B cell (primary cell): ENCODE measurements around the gene SMPD3. TPM values are rescaled to one million over a fixed set of nuclear protein-coding genes. Genes with fewer than 3 reads are reported as not detected.
A peak's percentile ranks its signal among the peaks of the same experiment; 100 is the strongest.

ENCODE experiments used
- ATAC-seq: fragments of 200-7000 bp; cut with Tn5 transposase; one replicate; pipeline ENCODE4 v1.10.0; 2021; ENCODE audit warnings: low read depth, mild to moderate bottlenecking, moderate number of reproducible peaks, moderate library complexity
- CTCF ChIA-PET: fragments of 350-600 bp; sonication (Branson Sonifier 250); formaldehyde crosslinking; loops from one replicate; lab custom pipeline; 2021; ENCODE audit warnings: antibody characterized with exemption, inconsistent platforms; lab: Charles Lee
- POLR2A ChIA-PET: fragments of 350-600 bp; sonication (Branson Sonifier 250); formaldehyde crosslinking; loops from one replicate; lab custom pipeline; 2021; ENCODE audit warnings: antibody characterized with exemption; lab: Charles Lee
- DNase-seq: peaks from one replicate; pipeline ENCODE4 v3.0.0; 2013
- H2AFZ ChIP-seq: 2 replicates; pipeline ENCODE4 v1.6.1; 2012; ENCODE audit warnings: mild to moderate bottlenecking, low read depth, low read length; ENCODE audit not compliant: insufficient read depth, poor library complexity, severe bottlenecking
- H3K27ac ChIP-seq, 2 donors: 1 replicate in 1 of 2; 2 replicates in 1 of 2; pipeline ENCODE4 v1.5.1; 2012 to 2013; ENCODE audit warnings: low read length in 2 of 2, mild to moderate bottlenecking in 2 of 2, moderate library complexity in 1 of 2
- H3K27me3 ChIP-seq, 4 experiments: fragments of 200-600 bp in 1 of 4; sonication (generic) in 1 of 4; replicated peaks in 1 of 4; 1 replicate in 2 of 4; 2 replicates in 2 of 4; pipeline versions ENCODE4 v1.6.1 to v1.7.0; 2013 to 2016; ENCODE audit warnings: low read length in 3 of 4, mild to moderate bottlenecking in 2 of 4, mixed read lengths in 1 of 4, moderate library complexity in 1 of 4; ENCODE audit not compliant: insufficient read depth in 4 of 4, control insufficient read depth in 3 of 4; ENCODE audit errors: control extremely low read depth in 1 of 4
- H3K36me3 ChIP-seq, 2 experiments: replicated peaks in 1 of 2; 1 replicate in 1 of 2; 2 replicates in 1 of 2; pipeline versions ENCODE4 v1.6.1 to v1.7.1; 2013; ENCODE audit warnings: low read length in 1 of 2; ENCODE audit not compliant: insufficient read depth in 2 of 2, control insufficient read depth in 1 of 2; ENCODE audit errors: control extremely low read depth in 1 of 2, extremely low read depth in 1 of 2
- H3K4me1 ChIP-seq, 2 donors: fragments of 200-600 bp in 1 of 2; sonication (generic) in 1 of 2; 1 replicate in 1 of 2; 2 replicates in 1 of 2; pipeline versions ENCODE4 v1.5.1 to v1.6.1; 2013 to 2017; ENCODE audit warnings: low read length in 2 of 2; ENCODE audit not compliant: control insufficient read depth in 2 of 2, insufficient read depth in 2 of 2
- H3K4me2 ChIP-seq: replicated peaks from 2 replicates; pipeline ENCODE3; 2012; ENCODE audit warnings: mild to moderate bottlenecking, low read depth, low read length; ENCODE audit not compliant: poor library complexity, severe bottlenecking
- H3K4me3 ChIP-seq, 5 experiments: fragments of 200-600 bp in 1 of 5; sonication (generic) in 1 of 5; 1 replicate in 3 of 5; 2 replicates in 2 of 5; pipeline versions ENCODE4 v1.5.1 to v1.7.0; 2011 to 2016; ENCODE audit warnings: low read length in 4 of 5, mild to moderate bottlenecking in 4 of 5, low read depth in 2 of 5, control low read depth in 1 of 5, moderate library complexity in 1 of 5; ENCODE audit not compliant: insufficient read depth in 1 of 5; ENCODE audit errors: control extremely low read depth in 1 of 5, extremely low read depth in 1 of 5
- H3K79me2 ChIP-seq: fragments of 200-600 bp; sonication (generic); one replicate; pipeline ENCODE4 v1.6.0; 2016; ENCODE audit warnings: low read length; ENCODE audit not compliant: control insufficient read depth, insufficient read depth
- H3K9ac ChIP-seq: fragments of 200-600 bp; sonication (generic); 2 replicates; pipeline ENCODE4 v1.6.1; 2017; ENCODE audit warnings: mild to moderate bottlenecking, low read length, moderate library complexity
- H3K9me3 ChIP-seq, 3 donors: one replicate each; pipeline versions ENCODE4 v1.6.1 to v1.7.1; 2013; ENCODE audit warnings: low read length in 2 of 3; ENCODE audit not compliant: control insufficient read depth in 2 of 3, insufficient read depth in 1 of 3; ENCODE audit errors: control extremely low read depth in 1 of 3
- H4K20me1 ChIP-seq: 2 replicates; pipeline ENCODE4 v1.6.0; 2012; ENCODE audit warnings: mild to moderate bottlenecking, low read length; ENCODE audit not compliant: insufficient read depth, control insufficient read depth, poor library complexity, severe bottlenecking
- H3K27ac Mint-ChIP-seq: one replicate; pipeline ENCODE4 v1.8.0; 2021; ENCODE audit warnings: mixed read lengths
- H3K27me3 Mint-ChIP-seq: one replicate; pipeline ENCODE4 v1.8.0; 2021; ENCODE audit warnings: mixed read lengths
- H3K4me1 Mint-ChIP-seq: one replicate; pipeline ENCODE4 v1.8.0; 2021; ENCODE audit warnings: mixed read lengths
- H3K4me3 Mint-ChIP-seq: one replicate; pipeline ENCODE4 v1.8.0; 2021; ENCODE audit warnings: mixed read lengths
- H3K9me3 Mint-ChIP-seq: one replicate; pipeline ENCODE4 v1.8.0; 2022; ENCODE audit warnings: mixed read lengths; ENCODE audit not compliant: insufficient read depth
- EZH2 ChIP-seq: IDR thresholded peaks from 2 replicates; pipeline ENCODE4 v1.6.1; 2012; ENCODE audit warnings: borderline replicate concordance, low read depth, mild to moderate bottlenecking, moderate library complexity, low read length; ENCODE audit not compliant: insufficient read depth, poor library complexity, severe bottlenecking
- WGBS: methylation state at CpG from one replicate; pipeline ENCODE4 v1.1.5; 2013; ENCODE audit warnings: missing lambda C conversion rate; ENCODE audit not compliant: insufficient coverage; 5-methylcytosine and 5-hydroxymethylcytosine counted together
- intact Hi-C: fragments of 100-400 bp; cut with micrococcal nuclease; formaldehyde crosslinking; loops from one replicate; pipeline ENCODE4 v1.10.0; 2022
- polyA plus RNA-seq: library from polyadenylated mRNA; depleted of rRNA; stranded (reverse); fragments of >200 nt; gene quantifications from 2 replicates; pipeline ENCODE4 v1.2.3, GENCODE V29; 2012
- total RNA-seq, 2 donors: library from RNA; stranded (reverse); fragments of 120-200 nt in 1 of 2; gene quantifications; 1 replicate in 1 of 2; 2 replicates in 1 of 2; pipeline versions ENCODE4 v1.2.3 to v1.2.4, GENCODE V29; 2013 to 2022
- TF ChIP-seq, protein P1 (sequence below): fragments of 200-600 bp; IDR thresholded peaks from one replicate; pipeline ENCODE4 v1.8.0; 2022; ENCODE audit warnings: antibody characterized with exemption, mild to moderate bottlenecking

Gene SMPD3
- total and polyA plus RNA-seq, 2 donors (not counting 1 experiment from before 2014, with no cell fraction given), result 1.2 to 2.8 TPM

DNA sequence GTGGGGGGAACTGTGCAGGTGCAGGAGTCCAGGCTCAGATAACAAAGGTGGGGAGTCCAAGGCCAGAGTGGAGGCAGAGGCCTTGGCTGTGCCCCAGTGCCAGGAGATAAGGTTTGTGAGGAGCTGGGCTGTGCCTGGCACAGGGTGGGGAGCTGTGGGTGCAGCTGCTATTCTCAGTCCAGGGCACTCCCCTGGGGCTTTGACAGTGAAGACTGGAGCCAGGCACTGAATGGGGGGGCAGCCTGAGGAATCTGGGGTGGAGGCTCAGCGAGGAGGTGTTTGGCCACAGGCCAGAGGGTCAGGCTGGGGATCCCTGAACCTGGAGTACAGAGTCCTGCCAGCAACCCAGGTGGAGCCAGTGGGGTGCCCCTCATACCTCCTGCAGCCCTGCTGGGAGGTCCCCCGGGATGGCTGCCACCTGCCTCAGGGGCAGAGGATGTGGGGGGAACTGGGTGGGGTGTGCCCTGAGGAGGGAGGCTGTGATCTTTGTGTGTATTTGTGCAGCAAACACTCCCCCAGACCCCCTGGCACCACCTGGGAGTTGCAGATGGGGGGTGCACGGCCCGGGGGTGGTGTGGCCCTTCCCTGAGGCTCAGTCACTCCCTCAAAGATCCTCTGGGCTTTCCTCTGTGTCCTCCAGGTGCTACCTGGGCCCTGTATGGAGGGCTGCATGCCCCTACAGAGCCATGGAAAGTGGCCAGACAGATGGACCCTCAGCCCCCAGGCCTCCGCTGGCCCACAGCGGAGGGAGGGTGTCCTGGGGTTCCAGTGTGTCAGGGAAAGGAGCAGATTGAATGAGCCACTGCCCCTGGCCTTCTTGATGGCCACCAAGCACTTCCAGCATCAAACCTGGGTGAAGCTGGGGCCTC is 44.5 kb upstream of the SMPD3 start:
- Mint-ChIP-seq H3K9me3 (peaks cover 2% of the 10 kb centered on the region), H3K27ac (no peak overlapping the region), H3K4me3 (no peak overlapping the region), H3K27me3 (no peaks in the 10 kb centered on the region), H3K4me1 (peaks cover 18% of the 10 kb centered on the region)
- Histone ChIP-seq H3K9ac (no peak overlapping the region), H3K4me1 (peaks cover 22 to 25% of the 10 kb centered on the region in 2 donors), H3K4me3 (no peak overlapping the region), H2AFZ (no peak overlapping the region), H3K27ac (no peak overlapping the region), H3K27me3 (peaks cover 0 to 7% (median 0%) of the 10 kb centered on the region in 4 experiments), H3K79me2 (no peaks in the 10 kb centered on the region), H3K36me3 (no peaks in the 10 kb centered on the region), H3K4me2 (peak overlapping the region; percentile 25), H4K20me1 (no peaks in the 10 kb centered on the region), H3K9me3 (peaks cover 0 to 7% (median 0%) of the 10 kb centered on the region in 3 donors)
- CTCF ChIA-PET, result interaction anchor here (1.0 kb wide), 1 partner anchor 28 kb away, joined by 3 read pairs; no protein-coding TSS in a partner anchor
- ATAC-seq (no peak), DNase-seq (no peak)
- whole genome bisulfite sequencing, result 36% methylated on average over 6 of the region's 6 CpGs
- TF ChIP-seq, protein P1, sequence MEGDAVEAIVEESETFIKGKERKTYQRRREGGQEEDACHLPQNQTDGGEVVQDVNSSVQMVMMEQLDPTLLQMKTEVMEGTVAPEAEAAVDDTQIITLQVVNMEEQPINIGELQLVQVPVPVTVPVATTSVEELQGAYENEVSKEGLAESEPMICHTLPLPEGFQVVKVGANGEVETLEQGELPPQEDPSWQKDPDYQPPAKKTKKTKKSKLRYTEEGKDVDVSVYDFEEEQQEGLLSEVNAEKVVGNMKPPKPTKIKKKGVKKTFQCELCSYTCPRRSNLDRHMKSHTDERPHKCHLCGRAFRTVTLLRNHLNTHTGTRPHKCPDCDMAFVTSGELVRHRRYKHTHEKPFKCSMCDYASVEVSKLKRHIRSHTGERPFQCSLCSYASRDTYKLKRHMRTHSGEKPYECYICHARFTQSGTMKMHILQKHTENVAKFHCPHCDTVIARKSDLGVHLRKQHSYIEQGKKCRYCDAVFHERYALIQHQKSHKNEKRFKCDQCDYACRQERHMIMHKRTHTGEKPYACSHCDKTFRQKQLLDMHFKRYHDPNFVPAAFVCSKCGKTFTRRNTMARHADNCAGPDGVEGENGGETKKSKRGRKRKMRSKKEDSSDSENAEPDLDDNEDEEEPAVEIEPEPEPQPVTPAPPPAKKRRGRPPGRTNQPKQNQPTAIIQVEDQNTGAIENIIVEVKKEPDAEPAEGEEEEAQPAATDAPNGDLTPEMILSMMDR, result no peak
- no peak for TF ChIP-seq EZH2
- POLR2A ChIA-PET, result no interaction called here
- intact Hi-C loops, result no loop called here

DNA sequence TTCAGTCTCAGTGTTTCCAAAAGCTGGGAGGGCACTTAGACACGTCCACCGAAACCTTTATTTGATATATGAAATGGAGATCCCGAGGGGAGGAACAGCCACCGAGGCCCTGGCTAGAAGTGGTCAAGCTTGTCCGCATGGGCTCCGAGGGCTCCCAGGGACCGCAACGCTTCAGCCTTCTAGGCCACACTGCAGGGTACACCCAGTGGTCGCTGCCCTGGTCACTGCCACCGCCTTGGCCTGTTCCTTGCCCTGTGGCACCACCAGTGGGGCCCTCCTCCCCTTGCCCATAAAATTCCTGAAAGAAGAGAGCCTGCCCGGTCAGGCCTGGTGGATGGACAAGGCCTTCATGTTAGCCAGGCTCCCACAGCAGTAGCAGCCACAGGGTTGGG is 43.8 kb upstream of the SMPD3 start:
- H3K4me2 ChIP-seq, result peak overlapping the region; percentile 25
- WGBS, result 95% methylated on average over 11 of the region's 11 CpGs
- H3K4me1 ChIP-seq, result peaks cover 22 to 25% of the 10 kb centered on the region in 2 donors
- DNase-seq (no peak), ATAC-seq (no peak)
- H3K27me3 ChIP-seq, result peaks cover 0 to 7% (median 0%) of the 10 kb centered on the region in 4 experiments
- H3K9ac ChIP-seq, result no peak overlapping the region
- H4K20me1 ChIP-seq, result no peaks in the 10 kb centered on the region
- H3K4me3 ChIP-seq, result no peak overlapping the region
- no peaks in the 10 kb centered on the region for H3K36me3 ChIP-seq
- H3K9me3 ChIP-seq, result peaks cover 0 to 7% (median 0%) of the 10 kb centered on the region in 3 donors
- no peak overlapping the region for H3K27ac ChIP-seq
- intact Hi-C loops, result no loop called here
- no peak overlapping the region for H2AFZ ChIP-seq
- ChIA-PET CTCF (interaction anchor here (1.0 kb wide), 1 partner anchor 29 kb away, joined by 3 read pairs; no protein-coding TSS in a partner anchor), POLR2A (no interaction called here)
- no peaks in the 10 kb centered on the region for H3K27me3 Mint-ChIP-seq
- peaks cover 18% of the 10 kb centered on the region for H3K4me1 Mint-ChIP-seq
- no peak overlapping the region for H3K27ac Mint-ChIP-seq
- H3K79me2 ChIP-seq, result no peaks in the 10 kb centered on the region
- peaks cover 2% of the 10 kb centered on the region for H3K9me3 Mint-ChIP-seq
- TF ChIP-seq, protein P1, result no peak
- no peak for TF ChIP-seq EZH2
- H3K4me3 Mint-ChIP-seq, result no peak overlapping the region
